OCI-LY7 (cell line): ENCODE measurements around the gene NAMPT. TPM values are rescaled to one million over a fixed set of nuclear protein-coding genes. Genes with fewer than 3 reads are reported as not detected.

Experiments
- BruUV-seq: library from RNA; stranded (reverse); fragments of 400-500 nt; replicated peaks from 2 replicates; lab custom pipeline; 2021; lab: Mats Ljungman, UMichigan
- CTCF ChIA-PET: fragments of 300-600 bp; sonication (Branson Sonifier 250); formaldehyde crosslinking; loops from one replicate; lab custom pipeline; 2022; ENCODE audit warnings: antibody characterized with exemption; ENCODE audit not compliant: unreplicated experiment; lab: Charles Lee
- POLR2A ChIA-PET: fragments of 300-600 bp; sonication (Branson Sonifier 250); formaldehyde crosslinking; loops from one replicate; lab custom pipeline; 2022; ENCODE audit warnings: antibody characterized with exemption; lab: Charles Lee
- DNase-seq: peaks from one replicate; pipeline ENCODE4 v3.0.0-alpha.2; 2015; ENCODE audit warnings: low spot score
- H2AFZ ChIP-seq: fragments of 200-600 bp; sonication (generic), shearing (Covaris generic); 2 replicates; pipeline ENCODE4 v1.6.1; 2014; ENCODE audit warnings: mild to moderate bottlenecking, antibody characterized with exemption, low read length, moderate library complexity
- H3K27ac ChIP-seq: fragments of 200-600 bp; sonication (generic); 2 replicates; pipeline ENCODE4 v1.5.1; 2014; ENCODE audit warnings: mixed run types, low read depth, mild to moderate bottlenecking, moderate library complexity, low read length, inconsistent platforms; ENCODE audit not compliant: poor library complexity, severe bottlenecking
- H3K36me3 ChIP-seq: fragments of 200-600 bp; sonication (generic); 2 replicates; pipeline ENCODE4 v1.6.1; 2014; ENCODE audit warnings: mild to moderate bottlenecking, antibody characterized with exemption, low read length, moderate library complexity, mixed read lengths; ENCODE audit not compliant: insufficient read depth
- H3K4me1 ChIP-seq: fragments of 200-600 bp; sonication (generic); 2 replicates; pipeline ENCODE4 v1.5.1; 2014; ENCODE audit warnings: mild to moderate bottlenecking, low read length; ENCODE audit not compliant: insufficient read depth, poor library complexity, severe bottlenecking
- H3K4me2 ChIP-seq: fragments of 200-600 bp; sonication (generic); 2 replicates; pipeline ENCODE4 v1.6.1; 2014; ENCODE audit warnings: mild to moderate bottlenecking, low read length
- H3K4me3 ChIP-seq: fragments of 200-600 bp; sonication (generic); 2 replicates; pipeline ENCODE4 v1.5.1; 2014; ENCODE audit warnings: mild to moderate bottlenecking, low read depth, low read length; ENCODE audit not compliant: poor library complexity, severe bottlenecking
- H3K79me2 ChIP-seq: fragments of 200-600 bp; sonication (generic); 2 replicates; pipeline ENCODE4 v1.6.1; 2016; ENCODE audit warnings: low read depth, mild to moderate bottlenecking, low read length, moderate library complexity, mixed read lengths; ENCODE audit not compliant: insufficient read depth
- H3K9me2 ChIP-seq: fragments of 200-600 bp; sonication (generic); 2 replicates; pipeline ENCODE4 v1.6.1; 2016; ENCODE audit warnings: mild to moderate bottlenecking, low read length, mixed read lengths; ENCODE audit not compliant: insufficient read depth
- H3K9me3 ChIP-seq: fragments of 200-600 bp; sonication (generic); 2 replicates; pipeline ENCODE4 v1.6.1; 2014; ENCODE audit warnings: mild to moderate bottlenecking, mixed run types, low read length, mixed read lengths
- H4K20me1 ChIP-seq: fragments of 200-600 bp; sonication (generic); 2 replicates; pipeline ENCODE4 v1.6.1; 2014; ENCODE audit warnings: mild to moderate bottlenecking, antibody characterized with exemption, low read length, moderate library complexity, mixed read lengths; ENCODE audit not compliant: insufficient read depth
- EZH2phosphoT487 ChIP-seq: fragments of 200-600 bp; sonication (generic); IDR thresholded peaks from 2 replicates; pipeline ENCODE4 v1.6.1; 2018; ENCODE audit warnings: low read depth, borderline replicate concordance, mild to moderate bottlenecking, mixed run types, antibody characterized with exemption, low read length, moderate library complexity, mixed read lengths
- intact Hi-C: fragments of 100-400 bp; cut with micrococcal nuclease; formaldehyde crosslinking; loops from one replicate; pipeline ENCODE4 v1.10.0; 2022; ENCODE audit not compliant: unreplicated experiment
- total RNA-seq, 2 experiments: library from RNA; depleted of rRNA in 1 of 2; stranded (reverse); fragments of >200 nt in 1 of 2; shearing (Covaris generic) in 1 of 2; gene quantifications; 2 replicates each; pipeline ENCODE4 v1.2.3, GENCODE V29; 2014 to 2022
- TF ChIP-seq, protein P1 (sequence below): fragments of 200-600 bp; sonication (generic); conservative IDR thresholded peaks from 2 replicates; pipeline ENCODE4 v1.5.1; 2014; ENCODE audit warnings: mild to moderate bottlenecking, antibody characterized with exemption, low read length, moderate library complexity, mixed read lengths

Gene NAMPT
- total RNA-seq, 2 experiments from 2014 or later = 20.7 to 82.2 TPM

DNA sequence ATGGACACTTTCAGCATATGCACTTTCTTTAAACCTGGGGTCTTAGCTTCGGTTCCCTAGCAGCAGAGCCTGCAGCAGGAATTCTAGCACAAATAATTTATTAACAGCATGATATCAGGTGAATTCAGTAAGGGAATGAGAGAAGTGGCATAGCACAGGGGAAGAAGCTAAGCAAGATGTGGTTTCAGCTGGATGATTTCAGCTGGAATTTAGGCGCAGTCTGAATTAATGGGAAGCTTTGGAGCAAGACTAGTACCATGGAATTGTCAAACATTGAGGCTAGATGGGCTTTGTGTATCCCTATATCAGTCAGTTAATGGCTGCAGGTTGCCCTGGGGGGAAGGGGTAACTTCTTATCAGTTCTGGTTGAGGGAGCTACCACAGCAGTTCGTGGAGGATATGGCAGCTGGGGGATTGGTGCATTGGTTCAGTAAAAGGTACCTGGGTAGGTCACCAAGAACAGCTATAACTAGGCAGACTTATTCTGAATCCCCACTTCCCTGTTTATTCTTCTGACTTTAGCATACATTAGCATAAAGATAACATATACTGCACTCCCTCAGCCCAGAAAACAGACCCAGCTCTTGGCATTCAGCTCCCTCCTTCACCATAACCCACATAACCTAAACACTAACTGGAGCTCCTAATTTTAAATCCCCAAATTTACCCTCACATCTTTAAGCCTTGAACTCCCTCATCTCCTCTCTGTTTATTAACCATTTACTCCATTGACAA is 46.8 kb upstream of the NAMPT start:
- H3K36me3 ChIP-seq = no peaks in the 10 kb centered on the region
- DNase-seq = no peak
- POLR2A ChIA-PET = interaction anchor here (0.5 to 1.4 kb wide), 4 partner anchors 8 to 1023 kb away, joined by 3 to 5 read pairs (median 3); no protein-coding TSS in a partner anchor
- no peak for TF ChIP-seq EZH2phosphoT487
- TF ChIP-seq, protein P1, sequence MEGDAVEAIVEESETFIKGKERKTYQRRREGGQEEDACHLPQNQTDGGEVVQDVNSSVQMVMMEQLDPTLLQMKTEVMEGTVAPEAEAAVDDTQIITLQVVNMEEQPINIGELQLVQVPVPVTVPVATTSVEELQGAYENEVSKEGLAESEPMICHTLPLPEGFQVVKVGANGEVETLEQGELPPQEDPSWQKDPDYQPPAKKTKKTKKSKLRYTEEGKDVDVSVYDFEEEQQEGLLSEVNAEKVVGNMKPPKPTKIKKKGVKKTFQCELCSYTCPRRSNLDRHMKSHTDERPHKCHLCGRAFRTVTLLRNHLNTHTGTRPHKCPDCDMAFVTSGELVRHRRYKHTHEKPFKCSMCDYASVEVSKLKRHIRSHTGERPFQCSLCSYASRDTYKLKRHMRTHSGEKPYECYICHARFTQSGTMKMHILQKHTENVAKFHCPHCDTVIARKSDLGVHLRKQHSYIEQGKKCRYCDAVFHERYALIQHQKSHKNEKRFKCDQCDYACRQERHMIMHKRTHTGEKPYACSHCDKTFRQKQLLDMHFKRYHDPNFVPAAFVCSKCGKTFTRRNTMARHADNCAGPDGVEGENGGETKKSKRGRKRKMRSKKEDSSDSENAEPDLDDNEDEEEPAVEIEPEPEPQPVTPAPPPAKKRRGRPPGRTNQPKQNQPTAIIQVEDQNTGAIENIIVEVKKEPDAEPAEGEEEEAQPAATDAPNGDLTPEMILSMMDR = no peak
- H3K4me2 ChIP-seq = no peak overlapping the region
- no peaks in the 10 kb centered on the region for H3K9me3 ChIP-seq
- H3K79me2 ChIP-seq = no peaks in the 10 kb centered on the region
- CTCF ChIA-PET = no interaction called here
- no peaks in the 10 kb centered on the region for H4K20me1 ChIP-seq
- H3K4me1 ChIP-seq = no peaks in the 10 kb centered on the region
- H3K9me2 ChIP-seq = no peaks in the 10 kb centered on the region
- no peak overlapping the region for H2AFZ ChIP-seq
- H3K27ac ChIP-seq = no peak overlapping the region
- no peak overlapping the region for H3K4me3 ChIP-seq
- intact Hi-C loops = no loop called here
- no TSS peak for BruUV-seq

GRCh38 chr7:106329971-106330733 is 45.4 kb upstream of the NAMPT start:
- H3K79me2 ChIP-seq = no peaks in the 10 kb centered on the region
- H4K20me1 ChIP-seq = no peaks in the 10 kb centered on the region
- TF ChIP-seq, protein P1 = no peak
- no peak for TF ChIP-seq EZH2phosphoT487
- H3K4me3 ChIP-seq = no peak overlapping the region
- H3K27ac ChIP-seq = no peak overlapping the region
- POLR2A ChIA-PET = interaction anchor here (1.0 to 1.4 kb wide), 3 partner anchors 10 to 134 kb away, joined by 3 to 5 read pairs (median 3); no protein-coding TSS in a partner anchor
- H3K36me3 ChIP-seq = no peaks in the 10 kb centered on the region
- no peaks in the 10 kb centered on the region for H3K9me3 ChIP-seq
- H3K4me2 ChIP-seq = no peak overlapping the region
- no peaks in the 10 kb centered on the region for H3K4me1 ChIP-seq
- no peaks in the 10 kb centered on the region for H3K9me2 ChIP-seq
- no TSS peak for BruUV-seq
- no peak for DNase-seq
- intact Hi-C loops = no loop called here
- CTCF ChIA-PET = interaction anchor here (0.9 kb wide), 1 partner anchor 12 kb away, joined by 3 read pairs; no protein-coding TSS in a partner anchor
- H2AFZ ChIP-seq = no peak overlapping the region

DNA sequence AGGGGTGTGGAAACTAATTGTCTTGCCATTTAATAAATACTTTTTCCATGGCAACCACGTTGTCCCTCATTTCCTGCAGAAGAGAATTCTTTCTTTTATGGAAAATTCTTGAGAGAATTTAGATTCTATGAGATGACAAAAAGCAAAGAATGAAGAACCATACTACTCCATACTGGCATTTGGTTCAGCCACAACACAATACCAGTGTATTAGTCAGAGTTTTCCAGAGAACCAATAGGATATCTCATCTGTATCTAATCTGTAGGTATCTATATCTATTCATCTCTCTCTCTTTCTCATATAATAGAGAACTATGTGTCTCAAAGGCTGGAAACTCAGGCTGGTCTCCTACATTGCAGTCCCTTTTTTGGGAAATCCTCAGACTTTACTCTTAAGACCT is 44.6 kb upstream of the NAMPT start:
- no peak overlapping the region for H2AFZ ChIP-seq
- H4K20me1 ChIP-seq = no peaks in the 10 kb centered on the region
- H3K9me2 ChIP-seq = no peaks in the 10 kb centered on the region
- TF ChIP-seq, protein P1 = no peak
- no peak for TF ChIP-seq EZH2phosphoT487
- no peaks in the 10 kb centered on the region for H3K4me1 ChIP-seq
- intact Hi-C loops = no loop called here
- H3K79me2 ChIP-seq = no peaks in the 10 kb centered on the region
- POLR2A ChIA-PET = no interaction called here
- no peak for DNase-seq
- CTCF ChIA-PET = no interaction called here
- BruUV-seq = no TSS peak
- H3K9me3 ChIP-seq = no peaks in the 10 kb centered on the region
- no peak overlapping the region for H3K4me2 ChIP-seq
- no peaks in the 10 kb centered on the region for H3K36me3 ChIP-seq
- H3K27ac ChIP-seq = no peak overlapping the region
- no peak overlapping the region for H3K4me3 ChIP-seq
